ELF-1 (cell line): Measurements from ENCODE around the gene CTXND1.
A peak's percentile ranks its signal among the peaks of the same experiment; 100 is the strongest.

ENCODE experiments used
- DNase-seq: peaks from one replicate; pipeline ENCODE4 v3.0.0-alpha.2; 2016; ENCODE audit warnings: low read depth, low spot score

CTXND1 gene

DNA sequence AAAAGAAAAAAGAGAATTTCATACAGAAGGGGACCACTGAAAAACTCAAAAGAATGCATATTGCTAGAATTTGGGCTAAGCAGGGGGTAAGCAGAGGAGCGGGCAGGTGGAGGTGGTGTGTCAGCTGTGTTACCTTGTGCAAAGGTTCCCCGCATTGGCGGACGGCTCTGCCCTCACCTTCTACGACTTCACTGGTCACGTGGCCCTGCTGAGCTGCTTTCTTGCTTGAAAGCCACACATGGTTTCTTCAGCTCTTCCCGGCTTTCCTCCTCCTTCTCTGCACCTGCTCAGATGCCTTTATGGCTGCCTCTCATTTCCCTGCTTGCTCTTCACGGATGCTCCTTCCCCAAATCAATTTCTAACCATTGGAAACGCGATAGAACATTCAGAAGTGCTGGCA, 68.7 kb downstream of the CTXND1 start:
- DNase-seq, result no peak

DNA sequence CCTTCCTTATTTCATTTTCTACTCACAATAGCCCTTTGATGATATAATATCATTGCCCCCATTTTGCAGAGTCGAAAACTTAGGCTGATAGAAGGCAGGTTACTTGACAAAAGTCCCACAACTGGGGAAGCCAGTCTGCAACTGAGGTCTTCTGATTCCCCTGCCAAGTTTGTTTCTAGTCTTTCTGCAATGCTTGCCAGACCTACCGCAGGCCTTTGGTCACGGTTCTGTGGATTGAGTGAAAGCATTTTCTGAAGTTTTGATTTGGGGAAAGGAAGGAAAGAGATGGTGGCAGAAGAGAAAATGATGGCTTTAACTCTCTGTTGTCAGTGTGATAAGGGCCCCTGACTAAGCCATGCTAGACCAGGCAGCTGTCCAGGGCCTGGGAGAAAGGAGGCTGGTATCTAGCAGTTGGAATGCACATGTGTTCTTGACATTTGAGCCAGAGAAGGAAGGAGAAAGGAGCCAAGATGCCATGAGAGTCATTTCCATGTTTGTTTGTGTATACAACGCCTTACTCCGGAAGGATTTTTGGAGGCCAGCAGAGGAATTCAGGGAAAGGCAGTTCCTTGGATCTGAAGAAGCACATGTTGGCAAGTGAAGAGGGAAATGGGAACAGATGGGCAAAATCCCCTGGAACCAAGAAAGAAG, 69.3 kb downstream of the CTXND1 start:
- no peak for DNase-seq

DNA sequence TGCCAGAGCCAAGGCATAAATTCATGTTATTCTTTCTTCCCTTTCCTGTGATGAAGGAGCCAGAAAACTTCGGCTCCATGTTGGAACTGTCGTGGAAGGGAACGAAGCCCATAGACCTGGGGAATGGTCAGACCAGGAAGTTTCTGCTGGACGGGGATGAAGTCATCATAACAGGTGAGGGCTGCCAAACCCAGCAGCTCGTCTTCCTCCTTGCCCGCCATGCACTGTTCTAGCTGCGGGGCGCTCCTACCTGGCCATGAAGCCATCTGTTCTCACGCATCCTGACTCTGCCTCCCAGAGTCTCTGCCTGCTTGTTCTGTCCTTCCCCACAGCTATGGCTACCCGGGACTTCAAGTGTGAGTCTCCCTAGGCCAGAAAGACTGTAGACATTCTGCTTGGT, 71.0 kb downstream of the CTXND1 start:
- no peak for DNase-seq

DNA sequence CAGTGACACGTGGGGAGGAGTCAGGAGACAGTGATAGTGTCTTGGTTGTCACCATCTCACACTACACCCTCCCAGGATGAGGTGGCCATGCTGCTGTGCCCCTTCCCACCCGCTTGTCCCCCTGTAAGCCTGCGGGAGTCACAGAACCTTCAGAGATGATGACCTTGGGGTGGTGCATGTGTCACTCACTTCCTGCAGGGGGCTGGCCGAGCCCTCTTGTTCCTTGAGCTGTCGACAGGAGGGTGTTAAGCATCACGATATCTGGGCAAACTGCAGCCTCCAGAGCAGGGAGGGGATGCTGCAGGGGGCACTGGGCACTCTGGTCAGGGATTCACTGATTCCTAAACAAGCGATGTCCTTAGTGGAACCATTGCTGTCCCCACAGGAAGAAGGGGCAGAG, 71.5 kb downstream of the CTXND1 start:
- DNase-seq, result no peak

DNA sequence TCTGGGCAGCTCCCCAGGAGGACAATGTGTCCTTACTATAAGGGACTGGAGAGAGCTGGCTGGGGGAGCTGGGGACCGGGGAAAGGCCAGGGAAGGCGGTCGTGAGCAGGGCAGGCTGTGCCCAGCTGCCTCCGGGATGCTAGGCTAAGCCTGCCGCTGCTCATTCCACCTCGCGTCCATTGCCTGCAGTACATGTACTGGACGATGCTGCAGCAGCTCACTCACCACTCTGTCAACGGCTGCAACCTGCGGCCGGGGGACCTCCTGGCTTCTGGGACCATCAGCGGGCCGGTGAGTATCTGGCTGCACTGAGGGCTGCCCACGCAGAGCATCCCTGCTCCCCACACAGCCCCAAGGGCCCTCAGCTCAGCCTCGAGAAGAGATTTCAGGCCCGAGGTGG, 72.1 kb downstream of the CTXND1 start:
- DNase-seq, result no peak

DNA sequence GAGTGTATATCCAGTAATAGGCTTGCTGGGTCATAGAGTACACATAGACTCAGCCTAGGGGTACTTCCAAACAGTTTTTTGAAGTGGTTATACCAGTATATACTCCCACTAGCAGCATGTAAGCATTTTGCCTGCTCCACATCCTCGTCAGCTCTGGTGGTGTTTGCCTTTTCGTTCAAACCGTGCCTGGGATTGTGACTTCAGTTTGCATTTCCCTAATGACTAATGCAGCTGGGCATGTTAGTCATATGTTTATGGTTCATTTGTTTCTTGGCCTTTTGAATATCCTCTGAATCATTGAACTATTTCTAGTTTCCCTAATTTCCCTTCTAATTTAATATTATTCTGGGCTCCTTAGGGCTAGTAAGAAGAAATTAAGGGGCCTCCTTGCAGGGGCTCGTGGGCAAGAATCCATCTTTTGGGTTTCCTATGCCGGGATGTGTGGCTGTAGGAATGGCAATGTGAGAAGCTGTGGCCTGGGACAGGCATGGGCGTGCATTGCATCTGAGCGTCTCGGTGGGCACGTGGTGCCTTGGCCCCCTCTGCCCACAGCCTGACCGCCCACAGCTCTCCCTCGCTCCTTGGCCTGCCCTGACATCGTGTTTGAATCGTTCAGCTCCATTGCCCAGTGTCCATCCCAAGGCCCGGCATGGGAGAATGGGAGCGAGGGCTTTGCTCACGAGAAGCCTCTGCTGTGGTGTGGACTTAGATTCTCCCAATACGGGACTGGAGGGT, 72.8 kb downstream of the CTXND1 start:
- DNase-seq, result no peak

DNA sequence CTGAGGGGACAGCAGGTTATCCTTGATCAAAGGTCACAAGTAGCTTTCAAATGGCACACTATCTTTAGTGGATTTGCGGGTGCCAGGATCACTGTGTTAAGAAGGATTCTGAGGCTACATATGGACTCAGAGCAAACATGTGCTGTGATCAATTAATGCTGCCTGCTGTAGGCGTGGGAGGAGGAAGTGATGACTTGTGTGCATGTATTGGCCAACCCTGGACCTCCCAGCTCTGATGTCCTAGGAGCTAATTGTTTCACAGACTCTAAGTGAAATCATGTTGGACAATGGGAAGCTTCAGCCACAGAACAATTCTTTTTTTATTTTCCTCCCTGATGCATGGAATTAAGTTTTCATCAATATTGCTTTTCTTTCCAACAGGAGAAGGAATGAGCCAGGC, 74.9 kb downstream of the CTXND1 start:
- DNase-seq, result no peak

DNA sequence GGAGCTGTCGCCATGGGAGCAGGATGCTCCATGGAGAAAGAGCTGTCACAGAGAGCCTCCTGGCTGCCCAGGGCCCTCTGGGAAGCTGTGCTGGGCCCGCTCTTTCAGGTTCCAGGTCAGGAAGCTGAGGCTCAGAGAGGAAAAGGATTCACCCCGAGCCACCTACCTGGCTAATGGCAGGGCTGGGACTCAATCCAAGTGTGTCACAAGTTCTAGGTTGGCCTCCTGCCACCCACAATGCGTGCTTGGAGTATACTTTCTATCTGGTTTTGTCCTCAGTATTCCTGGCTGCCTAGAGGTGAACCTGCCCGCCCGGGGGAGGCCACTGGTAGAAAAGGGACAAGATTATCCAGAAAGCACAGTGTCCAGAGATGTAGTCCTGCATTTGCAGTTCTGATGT, 75.6 kb downstream of the CTXND1 start:
- DNase-seq, result no peak

DNA sequence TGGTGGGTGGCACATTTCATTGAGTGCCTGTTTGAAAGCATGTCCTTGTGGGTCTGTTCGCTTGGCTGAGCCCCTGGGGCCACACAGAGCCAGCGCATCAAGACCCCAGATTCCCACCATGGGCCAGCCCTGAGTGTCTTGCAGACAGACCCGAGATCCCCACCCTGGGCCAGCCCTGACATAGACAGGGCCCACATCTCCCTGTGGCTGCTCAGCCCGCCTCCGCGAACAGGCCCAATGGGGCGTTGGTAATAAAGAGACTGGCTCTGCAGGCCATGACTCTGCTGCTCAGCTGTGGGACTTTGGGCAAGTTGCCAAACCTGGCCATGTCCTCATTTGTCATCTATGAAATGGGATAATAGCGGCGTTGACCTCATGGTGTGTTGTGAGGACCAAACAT, 76.6 kb downstream of the CTXND1 start:
- DNase-seq, result no peak

DNA sequence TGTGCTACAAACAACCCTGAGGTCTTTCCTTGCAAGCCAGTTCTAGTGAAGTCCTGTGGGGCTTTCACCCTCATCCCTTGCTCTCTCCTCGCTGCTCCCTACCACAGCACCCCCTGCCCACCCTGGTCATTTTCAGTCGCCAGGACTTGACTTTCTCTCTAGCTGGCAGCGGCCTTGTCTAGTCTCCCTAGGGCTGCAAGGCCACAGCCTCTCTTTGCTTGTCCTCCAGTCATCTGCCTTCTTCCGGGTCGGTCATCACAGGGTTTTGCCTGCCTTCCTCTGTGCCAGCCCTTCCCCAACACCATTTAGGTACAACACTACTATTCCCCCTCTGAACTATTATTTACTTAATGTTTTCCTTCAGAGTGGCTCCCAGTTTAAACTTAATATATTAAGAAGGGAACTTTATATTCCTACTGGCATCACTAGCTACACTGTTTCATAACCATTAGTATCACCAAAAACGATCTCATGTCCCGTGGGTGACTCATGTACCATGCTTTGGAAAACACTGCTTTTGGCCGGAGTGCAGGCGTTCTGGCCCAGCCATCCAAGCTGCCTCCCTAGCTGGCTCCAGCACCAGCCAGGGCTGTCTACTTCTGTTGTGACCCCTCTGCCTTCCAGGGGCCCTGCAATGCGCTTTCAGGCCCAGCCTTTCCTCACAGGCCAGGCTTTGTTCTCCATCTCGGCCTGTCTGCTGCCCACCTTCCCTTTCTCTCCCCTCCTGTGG, 77.8 kb downstream of the CTXND1 start:
- DNase-seq, result no peak

DNA sequence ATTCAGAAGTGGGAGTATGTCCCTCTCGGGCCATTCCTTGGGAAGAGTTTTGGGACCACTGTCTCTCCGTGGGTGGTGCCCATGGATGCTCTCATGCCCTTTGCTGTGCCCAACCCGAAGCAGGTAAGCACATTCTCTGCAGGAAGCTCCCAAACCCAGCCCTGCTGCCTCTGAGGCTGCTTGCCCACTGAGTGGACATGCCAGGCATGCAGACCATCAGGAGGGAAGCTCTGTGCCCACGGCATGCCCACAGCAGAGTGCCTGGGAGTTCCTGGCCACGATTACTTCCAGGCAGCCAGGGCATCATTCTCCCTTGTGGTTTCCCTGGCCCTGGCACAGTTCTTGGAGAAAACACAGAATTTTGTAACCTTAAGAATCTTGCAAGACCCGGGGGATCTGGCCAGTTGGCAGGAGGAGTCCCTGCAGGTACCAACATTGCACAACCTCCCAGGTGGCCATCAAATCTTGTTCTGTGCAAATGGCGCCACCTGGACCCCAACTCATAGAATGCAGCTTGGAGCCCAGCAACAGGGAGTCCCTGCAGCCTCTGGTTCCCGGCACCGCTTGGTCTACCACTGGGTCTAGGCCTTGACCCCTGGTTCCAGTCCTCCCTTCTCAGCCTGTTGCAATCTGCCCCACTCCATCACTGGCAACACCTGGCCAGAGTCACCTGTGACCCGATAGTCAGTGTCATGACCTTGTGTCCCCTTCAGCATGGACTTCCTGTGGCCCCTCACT, 78.8 kb downstream of the CTXND1 start:
- DNase-seq, result peak; percentile 78

DNA sequence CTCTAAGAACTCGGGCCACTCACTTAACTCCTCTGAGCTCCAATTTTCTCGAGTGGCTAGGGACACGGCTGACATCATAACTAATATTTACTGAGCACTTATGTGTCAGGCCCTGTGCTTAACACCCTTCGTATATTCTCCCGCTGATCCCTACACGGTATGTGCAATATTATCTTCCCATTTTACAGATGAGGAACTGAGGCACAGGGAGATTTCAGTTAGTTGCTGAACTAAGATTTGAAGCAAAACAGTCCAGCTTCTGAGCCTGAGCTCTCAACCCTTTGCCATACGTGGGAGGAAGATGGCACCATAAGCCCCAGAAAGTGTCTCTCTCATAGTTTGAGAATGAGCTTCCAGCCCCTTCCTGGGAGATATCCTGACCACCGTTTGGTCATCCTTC, 79.6 kb downstream of the CTXND1 start:
- DNase-seq, result no peak

DNA sequence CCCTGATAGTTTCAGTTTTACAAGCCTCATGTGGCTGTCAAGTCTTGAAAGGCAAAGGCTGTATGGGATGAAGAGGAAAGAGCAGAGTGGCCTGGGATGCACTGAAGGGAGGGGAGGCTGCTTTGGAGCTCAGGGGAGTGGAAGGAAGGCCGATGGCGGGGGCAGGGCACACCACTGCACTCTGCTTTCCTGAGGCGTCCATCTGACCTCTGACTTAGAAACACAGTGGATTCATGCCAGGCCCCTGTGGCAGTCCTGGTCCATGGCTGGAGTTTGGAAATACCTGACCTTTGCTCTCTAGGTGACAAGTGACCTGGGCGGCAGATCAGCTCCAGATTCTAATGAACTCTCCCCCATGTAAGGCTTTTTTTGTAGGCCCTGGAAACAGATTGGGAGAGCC, 80.2 kb downstream of the CTXND1 start:
- peak; percentile 23 for DNase-seq

DNA sequence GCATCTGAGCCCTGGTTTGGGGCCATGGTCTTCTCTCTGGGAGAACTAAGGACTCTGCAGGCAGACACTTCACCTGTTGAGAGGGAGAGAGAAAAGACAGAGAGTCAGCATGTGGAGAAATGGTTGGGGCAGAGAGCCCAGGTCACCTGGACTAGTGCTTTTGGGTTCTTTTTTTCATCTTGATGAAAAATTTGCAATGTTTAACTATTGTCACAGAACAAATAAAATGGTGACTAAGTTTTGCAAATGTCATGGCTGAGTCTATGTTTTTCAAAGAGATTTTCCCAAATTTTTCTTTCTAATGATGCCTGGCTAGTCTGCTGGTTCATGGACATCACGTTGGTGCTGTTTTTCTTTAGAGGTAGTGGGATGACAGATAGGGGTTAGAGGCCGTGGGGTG, 81.4 kb downstream of the CTXND1 start:
- no peak for DNase-seq

DNA sequence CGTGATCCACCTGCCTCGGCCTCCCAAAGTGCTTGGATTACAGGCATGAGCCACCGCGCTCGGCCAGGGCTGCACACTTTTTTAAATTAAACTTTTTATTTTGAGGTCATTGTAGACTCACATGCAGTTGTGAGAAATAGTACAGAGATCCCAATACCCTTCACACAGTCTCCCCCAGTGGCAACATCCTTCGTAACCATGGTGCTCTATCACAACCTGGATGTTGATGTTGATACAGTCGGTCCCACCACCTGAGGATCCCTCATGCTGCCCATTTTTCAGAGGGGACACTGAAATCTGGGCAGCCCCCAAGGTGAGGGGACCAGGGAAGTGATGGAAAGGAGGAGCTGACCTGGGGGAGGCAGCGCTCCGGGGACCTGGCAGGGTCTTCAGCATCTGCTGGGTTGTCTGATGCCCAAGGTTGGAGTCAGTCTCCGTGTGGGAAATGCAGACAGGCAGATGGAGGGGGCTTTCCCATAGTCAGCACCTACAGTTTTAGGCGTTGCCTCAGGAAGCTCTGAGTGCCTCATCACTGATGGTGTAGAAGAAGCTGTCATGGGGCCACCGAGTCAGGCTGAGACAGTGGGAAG, 82.2 kb downstream of the CTXND1 start:
- DNase-seq, result no peak

DNA sequence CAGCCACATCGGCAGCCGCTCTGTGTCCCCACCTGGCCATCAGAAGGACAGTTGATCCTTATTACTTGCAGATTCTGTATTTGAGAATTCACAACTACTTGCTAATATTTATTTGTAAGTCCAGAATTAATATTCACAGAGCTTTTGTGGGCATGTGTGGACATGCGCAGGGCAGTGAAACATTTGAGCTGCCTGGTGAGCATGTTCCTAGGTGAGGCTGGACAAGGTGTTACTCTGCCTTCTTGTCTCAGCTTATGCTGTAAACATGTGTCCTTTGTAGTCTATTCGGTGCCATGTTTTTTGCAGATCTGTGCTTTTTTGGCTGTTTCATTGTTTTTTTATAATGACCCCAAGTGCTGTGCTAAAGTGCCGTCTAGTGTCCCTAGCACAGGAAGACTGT, 83.6 kb downstream of the CTXND1 start:
- DNase-seq, result no peak

DNA sequence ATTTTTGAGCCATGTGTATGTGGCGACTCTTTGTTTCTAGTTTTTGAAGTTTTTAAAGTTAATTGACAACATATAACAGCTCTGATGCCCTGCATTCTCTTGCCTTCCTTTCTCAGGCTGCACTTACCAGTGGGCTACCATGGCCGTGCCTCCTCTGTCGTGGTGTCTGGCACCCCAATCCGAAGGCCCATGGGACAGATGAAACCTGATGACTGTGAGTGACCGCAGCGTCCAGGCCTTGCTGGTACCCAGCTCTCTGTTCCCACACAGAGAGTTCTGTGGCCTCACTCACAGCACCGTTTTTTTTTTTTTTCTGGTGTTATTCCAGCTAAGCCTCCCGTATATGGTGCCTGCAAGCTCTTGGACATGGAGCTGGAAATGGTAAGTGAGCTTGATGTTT, 84.1 kb downstream of the CTXND1 start:
- no peak for DNase-seq

DNA sequence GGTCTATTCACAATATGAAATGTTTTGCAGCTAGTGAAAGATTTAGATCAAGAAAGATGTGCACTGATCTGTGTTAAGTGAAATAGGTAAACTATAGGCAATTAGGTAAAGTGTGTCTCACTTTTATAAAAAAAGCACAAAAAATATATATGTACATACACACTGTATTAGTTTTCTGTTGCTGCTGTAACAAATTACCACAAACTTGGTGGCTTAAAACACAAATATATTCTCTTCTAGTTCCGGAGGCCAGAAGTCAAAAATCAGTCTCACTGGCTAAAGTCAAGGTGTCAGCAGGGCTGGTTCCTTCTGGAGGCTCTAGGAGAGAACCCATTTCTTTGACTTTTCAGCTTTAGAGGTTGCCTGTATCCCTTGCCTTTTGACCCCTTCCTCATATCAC, 88.1 kb downstream of the CTXND1 start:
- no peak for DNase-seq

DNA sequence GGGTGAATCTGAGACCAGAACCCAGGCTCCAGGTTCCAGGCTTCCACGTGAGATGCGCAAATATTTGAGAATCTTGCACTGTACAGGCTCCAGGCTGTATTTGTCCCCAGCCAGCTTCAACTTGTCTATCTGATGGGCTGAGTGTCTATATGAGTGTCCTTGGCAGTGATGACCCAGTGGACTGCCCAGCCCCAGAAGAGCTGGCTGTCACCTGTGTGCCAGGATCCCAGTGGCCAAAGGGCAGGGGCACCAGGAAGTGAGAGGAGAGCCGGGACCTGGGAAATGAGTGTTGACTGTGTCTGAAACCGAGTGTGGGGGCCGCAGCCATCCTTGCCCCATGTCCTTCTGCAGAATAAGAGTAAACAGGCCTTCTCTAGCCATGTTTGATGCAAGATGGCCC, 88.8 kb downstream of the CTXND1 start:
- no peak for DNase-seq

DNA sequence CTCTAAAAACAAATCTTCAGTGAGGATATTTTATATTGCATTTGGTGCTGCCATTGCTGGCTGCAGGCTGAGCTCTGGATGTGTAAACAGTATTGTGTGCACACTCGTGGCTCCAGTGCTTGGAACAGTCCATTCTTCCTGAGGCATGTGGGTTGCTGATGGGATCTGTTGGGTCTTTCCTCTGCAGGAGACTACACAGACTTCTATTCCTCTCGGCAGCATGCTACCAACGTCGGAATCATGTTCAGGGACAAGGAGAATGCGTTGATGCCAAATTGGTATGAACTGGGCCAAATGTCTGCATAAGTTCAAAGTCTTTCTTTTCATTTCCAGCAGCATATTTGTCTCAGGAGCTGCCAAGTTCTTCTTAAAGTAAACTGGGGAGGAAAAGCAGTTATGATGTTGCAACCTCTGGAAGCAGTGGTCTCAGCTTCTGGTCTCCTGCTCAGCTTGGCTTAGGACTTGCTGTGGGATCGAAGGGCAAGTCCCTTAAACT, 89.9 kb downstream of the CTXND1 start:
- DNase-seq, result no peak

DNA sequence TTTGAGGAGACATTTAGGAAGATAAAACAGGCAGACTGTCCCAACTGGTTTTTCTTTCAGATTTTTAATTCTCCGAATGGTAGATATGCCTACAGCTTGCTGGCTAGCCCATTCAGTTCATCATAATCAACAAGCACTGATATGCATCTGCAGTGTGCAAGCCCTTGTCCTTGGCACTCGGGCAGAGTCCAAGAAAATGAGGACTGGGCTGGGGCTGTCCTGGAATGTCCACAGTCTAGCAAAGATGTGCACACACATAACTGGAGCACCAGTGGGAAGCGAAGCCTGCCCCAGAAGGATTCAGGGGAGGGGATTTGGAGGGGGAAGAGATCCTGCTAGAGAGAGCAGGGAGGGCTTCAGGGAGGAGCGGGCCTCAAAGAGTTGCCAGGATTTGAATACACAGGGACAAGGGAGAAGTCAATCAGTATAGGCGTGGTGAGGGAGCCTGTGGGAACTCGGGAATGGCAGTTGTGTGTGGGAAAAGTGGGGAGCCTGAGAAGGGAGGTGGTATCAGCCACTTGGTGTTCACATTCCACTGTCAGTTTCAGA, 90.5 kb downstream of the CTXND1 start:
- DNase-seq, result no peak
